HG03045 (cell line): Measurements from ENCODE around the gene MBD1.
"Not testable (repeated sequence)": the region's sequence is repeated elsewhere in the genome, so short reads cannot be mapped to it uniquely, and the experiment has no call there.

Experiments used
- ATAC-seq: cut with Tn5 transposase; IDR thresholded peaks from one replicate; pipeline ENCODE4 v1.9.1; 2021; ENCODE audit warnings: mild to moderate bottlenecking, moderate library complexity; ENCODE audit not compliant: unreplicated experiment

MBD1 gene

DNA sequence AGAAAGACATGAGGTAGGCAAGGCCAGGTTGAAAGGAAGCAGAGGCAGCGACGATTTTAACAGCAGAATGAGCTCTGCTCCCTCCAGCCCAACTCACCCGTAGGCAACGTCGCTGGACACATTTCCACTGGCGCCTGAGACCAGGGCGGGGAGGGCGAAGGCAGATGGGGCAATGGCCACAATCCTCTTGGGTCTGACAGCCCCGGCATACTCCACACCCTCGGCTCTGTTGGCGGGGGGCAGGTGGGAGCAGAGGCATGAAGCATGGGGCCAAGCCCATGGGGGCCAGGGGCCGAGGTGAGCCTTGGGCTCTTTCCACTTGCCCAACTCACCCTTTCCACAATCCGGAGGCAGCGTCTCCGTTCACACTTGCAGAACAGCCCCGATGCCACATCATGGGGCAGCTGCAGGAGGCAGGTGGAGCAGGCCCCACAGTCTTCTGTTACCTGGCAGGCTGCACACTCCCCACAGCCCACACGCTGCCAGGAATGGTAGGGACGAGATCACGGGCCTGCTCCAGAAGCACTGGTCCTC lies 5.8 kb downstream of the MBD1 start:
- ATAC-seq: no peak

DNA sequence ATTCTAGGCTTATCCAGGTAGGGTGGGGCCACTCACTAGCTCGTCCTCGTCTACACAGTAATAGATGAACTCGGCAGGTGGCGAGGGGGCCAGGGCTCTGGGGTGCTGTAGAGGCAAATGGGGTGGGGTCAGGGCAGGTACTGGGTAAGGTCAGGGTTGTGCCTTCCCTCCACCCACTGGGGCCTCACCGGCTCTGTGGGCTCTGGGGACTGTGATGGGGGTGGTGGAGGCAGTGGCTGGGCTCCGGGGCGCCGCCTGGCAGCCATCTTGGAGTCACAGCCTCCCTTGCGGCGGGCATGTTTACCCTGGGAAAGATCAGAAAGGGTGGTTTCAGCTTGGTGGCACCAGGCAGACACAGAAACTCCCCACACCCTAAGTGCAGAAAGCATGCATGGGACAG lies 6.4 kb downstream of the MBD1 start:
- ATAC-seq: no peak

DNA sequence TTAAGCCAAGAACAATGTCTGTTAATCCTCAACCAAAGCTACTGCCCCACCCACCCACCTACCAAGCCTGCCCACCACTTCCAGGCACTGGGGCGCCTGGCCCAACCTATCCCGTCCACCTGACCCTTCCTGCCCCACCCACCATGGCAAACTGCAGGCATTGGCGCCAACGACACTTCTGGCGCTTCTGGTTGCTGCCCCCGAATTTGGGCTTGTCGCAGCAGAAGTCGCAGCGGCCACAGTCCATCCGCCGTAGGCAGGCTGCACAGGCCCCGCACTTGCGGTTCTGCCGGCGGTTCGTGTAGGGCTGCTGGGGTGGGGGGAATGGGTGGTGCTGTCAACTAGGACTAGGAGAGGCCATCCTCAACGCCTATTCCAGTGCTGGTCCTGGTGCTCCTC lies 7.3 kb downstream of the MBD1 start:
- no peak for ATAC-seq

DNA sequence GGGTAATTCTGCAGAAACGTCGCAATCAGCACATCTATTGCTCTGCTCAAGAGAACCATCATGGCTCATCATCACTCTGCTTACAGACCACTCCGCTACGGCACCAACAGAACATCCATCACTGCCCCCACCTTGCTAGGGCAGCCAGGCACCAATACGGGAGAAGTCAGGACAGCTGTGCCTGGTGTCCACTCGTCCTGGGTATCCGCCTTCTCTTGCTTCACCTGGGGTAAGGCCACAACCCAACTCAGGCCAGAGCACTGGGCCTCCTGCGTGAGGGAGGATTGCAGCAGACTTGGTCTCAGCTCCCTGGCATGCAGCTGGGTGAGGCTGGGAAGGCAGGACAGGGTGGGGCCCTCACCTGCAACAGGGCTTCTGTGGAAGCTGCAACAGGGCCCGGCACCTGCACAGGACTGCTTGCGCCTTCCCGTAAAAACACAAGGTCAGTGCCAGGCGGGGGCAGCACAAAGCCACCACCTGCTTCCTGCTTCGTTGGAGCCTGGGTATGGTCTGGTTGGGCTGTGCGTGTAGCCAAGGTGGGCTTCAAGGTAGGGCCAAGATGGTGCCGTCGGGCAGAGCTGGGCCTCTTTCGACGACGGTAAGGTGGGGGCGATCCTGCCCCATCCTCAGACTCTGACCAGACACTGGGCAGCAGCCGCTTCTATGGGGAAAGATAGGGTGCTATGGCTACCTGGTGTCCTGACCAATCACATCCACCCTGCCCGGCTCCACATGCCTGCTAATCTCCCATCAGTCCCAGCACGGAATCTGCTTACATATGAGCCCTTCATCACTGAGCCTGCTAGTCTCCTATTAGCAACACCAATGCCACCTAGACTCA lies 7.9 kb downstream of the MBD1 start:
- no peak for ATAC-seq

DNA sequence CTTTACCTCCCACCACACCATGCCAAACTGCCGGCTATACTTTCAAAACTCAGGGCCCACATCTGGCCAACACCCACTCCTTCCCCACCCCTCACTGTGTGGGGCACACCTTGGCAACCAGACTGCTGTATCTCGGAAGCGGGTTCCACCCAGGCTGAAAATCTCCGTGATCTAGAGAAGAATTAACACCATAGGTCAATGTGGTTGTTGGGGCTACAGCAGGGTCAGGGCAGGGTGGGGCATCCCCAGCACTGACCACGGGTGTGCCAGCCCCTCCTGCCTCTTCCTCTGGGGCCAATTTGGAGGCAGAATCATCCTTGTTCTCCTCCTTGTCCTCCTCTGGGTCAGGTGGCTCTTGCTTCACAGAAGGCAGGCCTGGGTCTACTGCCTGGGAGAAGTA lies 8.8 kb downstream of the MBD1 start:
- no peak for ATAC-seq

DNA sequence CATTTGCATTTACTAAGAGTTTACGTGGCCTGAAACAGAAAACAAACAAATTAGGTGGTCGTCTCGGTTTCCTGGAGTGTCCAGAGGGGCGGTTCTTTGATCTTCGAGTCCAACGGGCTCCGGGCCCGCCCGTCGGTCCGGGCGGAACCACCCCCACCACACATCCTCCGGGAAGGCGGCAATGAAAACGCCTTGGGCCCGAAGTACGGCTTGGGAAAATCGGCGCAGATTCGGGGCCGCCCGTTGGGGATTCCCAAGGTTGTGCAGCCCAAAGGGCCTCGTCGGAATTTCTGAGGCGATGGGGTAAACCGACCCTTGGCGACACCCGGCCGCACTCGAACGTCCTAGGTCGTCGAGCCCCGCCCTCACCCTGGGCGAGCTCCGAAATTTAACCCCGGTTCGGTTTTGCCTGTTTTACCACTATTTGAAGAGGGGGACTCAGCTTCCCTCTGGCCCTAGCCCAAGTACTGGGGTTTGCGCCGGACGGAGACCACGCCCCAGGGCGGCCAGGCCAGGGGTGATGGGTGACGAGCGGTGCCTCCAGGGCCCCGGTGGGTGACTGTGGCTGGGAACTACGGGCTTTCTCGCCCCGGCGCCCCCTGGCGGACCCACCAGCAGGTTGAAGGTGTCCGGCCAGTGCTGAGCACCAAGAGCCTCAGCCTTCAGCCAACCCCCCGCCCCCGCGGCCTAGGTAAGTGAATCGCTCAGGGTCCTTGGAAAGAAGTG lies 13.1 kb downstream of the MBD1 start:
- peak; percentile 70 for ATAC-seq

DNA sequence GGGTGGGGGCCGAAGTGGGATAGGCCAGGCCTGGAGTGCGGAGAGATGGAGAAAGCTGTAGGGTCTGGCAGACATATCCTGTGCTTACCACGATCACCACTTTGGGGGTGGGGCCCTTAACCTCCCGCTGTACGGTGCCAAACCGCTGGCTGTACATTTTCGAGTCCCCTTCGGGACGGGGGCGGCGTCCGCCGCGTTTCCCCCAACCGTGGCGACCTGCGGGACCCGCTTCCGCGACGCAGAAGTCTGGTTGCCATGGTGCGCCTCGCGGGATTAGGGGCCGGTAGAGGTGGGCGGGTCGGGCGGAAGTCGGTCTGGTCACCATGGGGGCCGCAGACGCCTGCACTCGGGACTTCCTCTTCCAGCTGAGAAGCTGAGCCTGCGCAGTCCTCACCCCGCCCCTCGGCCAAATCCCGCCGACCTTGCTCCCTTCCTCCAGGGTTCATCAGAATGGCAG lies 15.0 kb downstream of the MBD1 start, which contains the start of gene CFAP53:
Gene CFAP53, minus strand, starts transcription at position 248 of the 457 bp plus-strand sequence. Its CDS starts 91 bp downstream, at position 157.
- ATAC-seq: peak; percentile 73

DNA sequence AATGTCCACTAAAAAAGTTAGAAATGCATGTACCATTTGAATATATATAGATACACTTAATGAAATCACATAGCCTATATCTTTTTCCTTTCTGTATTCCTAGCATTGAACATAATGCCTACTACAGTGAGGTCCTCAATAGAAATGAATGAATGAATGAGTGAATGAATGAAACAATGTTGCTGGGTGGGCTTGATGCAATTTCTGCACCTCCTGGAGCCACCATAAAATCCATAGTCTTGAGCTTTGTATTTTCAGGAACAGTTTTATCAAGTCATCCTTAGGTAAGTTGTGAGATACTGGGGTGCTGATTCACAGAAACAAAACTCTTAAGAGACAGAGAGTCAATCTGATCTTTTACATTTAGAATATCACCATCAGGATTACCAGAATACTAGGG lies 18.3 kb downstream of the MBD1 start:
- ATAC-seq: no peak

DNA sequence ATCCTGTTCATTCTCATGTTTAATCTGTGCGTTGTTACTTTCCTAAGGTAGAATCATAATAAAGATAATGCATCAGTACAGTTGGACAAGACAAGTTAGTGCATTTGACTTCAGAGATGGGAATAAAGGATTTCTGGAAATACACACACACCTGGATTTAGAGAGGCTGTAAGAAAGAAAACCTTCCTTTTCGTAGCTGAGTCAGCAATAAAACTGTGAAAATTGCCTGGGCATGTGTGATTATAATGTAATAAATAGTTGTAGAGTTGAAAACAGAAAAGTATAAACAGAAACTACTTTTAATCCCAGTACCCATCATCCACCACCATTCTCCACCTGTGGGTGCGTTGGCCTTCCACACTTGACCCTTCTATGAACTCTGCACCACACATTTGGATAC lies 30.4 kb downstream of the MBD1 start:
- no peak for ATAC-seq

DNA sequence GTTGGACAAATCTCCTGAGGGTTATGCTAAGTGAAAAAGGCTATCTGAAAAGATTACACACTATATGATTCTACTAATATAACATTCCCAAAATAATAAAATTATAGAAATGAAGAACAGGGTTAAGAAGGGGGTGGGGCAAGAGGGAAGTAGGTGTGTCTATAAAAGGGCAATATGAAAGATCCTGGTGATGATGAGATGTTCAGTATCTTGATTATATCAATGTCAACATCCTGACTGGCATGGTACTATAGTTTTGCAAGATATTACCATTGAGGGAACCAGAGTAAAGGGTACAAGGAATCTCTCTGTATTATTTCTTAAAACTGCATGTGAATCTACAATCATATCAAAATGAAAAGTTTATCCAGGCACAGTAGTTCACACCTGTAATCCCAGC lies 31.7 kb downstream of the MBD1 start:
- ATAC-seq: no peak

DNA sequence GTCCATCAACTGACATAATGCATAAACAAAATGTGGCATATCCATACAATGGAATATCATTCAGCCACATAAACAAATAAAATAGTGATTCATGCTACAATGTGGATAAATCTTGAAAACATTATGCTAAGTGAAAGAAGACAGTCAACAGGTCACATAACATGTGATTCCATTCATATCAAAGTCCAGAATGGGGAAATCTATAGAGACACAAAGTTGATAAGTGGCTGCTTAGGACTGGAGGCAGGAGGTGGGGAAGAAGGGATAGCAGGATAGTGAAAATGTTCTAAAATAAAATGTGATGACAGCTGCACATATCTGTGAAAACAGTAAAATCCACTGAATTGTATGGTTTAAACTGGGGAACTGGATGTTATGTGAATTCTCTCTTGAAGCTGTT lies 33.8 kb downstream of the MBD1 start:
- no peak for ATAC-seq

DNA sequence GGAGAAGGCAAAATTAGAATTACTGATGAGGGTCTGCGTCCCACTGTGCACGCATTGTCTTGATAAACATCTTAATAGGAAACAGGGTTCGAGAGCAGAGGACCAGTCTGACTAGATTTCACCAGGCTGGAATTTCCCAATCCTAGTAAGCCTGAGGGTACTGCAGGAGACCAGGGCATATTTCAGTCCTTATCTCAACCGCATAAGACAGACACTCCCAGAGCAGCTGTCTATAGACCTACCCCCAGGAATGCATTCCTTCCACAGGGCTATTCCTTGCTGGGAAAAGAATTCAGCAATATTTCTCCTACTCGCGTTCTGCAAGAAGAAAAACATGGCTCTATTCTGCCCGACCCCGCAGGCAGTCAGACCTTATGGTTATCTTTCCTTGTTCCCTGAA lies 39.6 kb downstream of the MBD1 start:
- ATAC-seq: not testable (repeated sequence)

DNA sequence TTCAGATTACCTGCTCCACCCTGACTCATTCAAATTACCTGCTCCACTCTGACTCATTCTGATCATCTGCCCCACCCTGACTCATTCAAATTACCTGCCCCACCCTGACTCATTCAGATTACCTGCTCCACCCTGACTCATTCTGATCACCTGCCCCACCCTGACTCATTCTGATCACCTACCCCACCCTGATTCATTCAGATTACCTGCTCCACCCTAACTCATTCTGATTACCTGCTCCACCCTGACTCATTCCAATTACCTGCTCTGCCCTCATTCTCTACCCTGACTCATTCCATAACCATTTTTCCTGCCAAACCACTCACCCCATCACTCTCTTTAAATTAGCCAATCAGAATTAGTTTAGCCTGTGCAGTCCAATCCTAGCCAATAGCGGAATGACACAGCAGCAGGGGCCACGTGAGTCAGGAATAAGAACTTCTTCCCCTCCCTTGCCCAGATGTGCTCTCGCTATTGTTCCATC lies 41.2 kb downstream of the MBD1 start:
- ATAC-seq: no peak

DNA sequence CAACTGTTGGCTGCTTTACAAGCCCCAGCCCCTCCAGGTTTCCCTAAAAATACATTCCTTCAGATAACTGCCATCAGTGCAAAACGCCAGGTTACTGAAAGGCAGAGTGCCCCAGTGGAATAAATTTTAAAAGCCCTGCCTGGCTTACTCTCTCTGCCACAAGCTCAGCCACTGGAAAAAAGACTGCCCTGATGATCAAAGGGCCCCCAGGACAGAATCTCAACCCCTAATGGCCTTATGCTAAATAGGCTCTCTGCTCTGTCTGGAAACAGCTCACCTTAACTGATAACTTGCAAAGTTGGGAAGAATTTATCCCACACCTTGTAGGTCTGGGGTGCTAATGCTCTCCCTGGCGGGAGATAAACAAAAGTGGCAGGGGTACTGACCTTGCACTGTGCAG lies 48.9 kb downstream of the MBD1 start:
- ATAC-seq: no peak

DNA sequence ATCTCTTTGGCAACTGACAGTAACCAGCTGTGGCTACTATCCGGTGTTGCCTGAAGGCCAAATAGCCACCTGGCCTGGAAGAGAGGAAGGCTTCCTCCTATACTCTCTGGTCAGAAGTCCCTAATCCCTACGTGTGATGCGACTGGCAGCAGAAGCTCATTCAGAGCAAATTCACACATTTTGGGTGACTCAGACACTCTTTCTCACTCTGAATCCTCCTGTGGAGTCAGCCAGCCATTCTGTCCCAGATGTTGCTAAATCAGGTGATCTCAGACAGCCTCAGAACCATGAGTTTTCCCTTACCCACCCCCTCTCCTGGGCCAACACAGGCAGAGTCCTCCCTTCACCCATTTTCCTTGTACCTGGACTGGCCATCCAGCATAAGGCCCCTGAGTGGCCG lies 49.7 kb downstream of the MBD1 start:
- ATAC-seq: no peak

DNA sequence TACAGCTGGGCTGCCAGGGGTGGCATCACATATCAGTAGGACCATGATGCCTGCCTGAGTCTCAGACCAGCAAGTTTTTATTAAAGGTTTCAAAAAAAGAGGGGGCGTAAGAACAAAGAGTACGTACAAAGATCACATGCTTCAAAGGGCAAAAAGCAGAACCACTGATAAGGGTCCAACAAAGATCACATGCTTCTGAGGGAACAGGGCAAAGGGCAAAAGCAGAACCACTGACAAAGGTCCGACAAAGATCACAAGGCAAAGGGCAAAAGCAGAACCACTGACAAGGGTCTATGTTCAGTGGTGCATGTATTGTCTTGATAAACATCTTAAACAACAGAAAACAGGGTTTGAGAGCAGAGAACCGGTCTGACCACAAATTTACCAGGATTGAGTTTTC lies 61.1 kb downstream of the MBD1 start:
- ATAC-seq: not testable (repeated sequence)
